PFSK-1 (cell line): Measurements from ENCODE around the gene OR6B1.

Experiments
- FOXP2 ChIP-seq: optimal IDR thresholded peaks from 2 replicates; pipeline ENCODE3; 2011; ENCODE audit warnings: borderline replicate concordance, control low read depth, inconsistent platforms; ENCODE audit not compliant: insufficient read depth; ENCODE audit errors: extremely low read length, extremely low read depth
- POLR2AphosphoS5 ChIP-seq: IDR thresholded peaks from 2 replicates; pipeline ENCODE4 v1.6.1; 2012; ENCODE audit warnings: low read depth, mild to moderate bottlenecking, control low read depth, low read length, moderate library complexity
- SIN3A ChIP-seq: IDR thresholded peaks from 2 replicates; pipeline ENCODE4 v1.6.1; 2012; ENCODE audit warnings: mild to moderate bottlenecking, low read length, moderate library complexity, borderline replicate concordance; ENCODE audit not compliant: insufficient read depth
- TAF1 ChIP-seq: IDR thresholded peaks from 2 replicates; pipeline ENCODE4 v1.6.1; 2012; ENCODE audit warnings: low read length, control low read depth, borderline replicate concordance; ENCODE audit not compliant: insufficient read depth
- TF ChIP-seq, protein P1 (sequence below), 2 experiments: IDR thresholded peaks; 2 replicates each; pipeline versions ENCODE4 v1.6.1 to v1.8.0; 2011 to 2012; ENCODE audit warnings: low read depth in 2 of 2, low read length in 2 of 2, control low read depth in 1 of 2, inconsistent platforms in 1 of 2, mild to moderate bottlenecking in 1 of 2, moderate library complexity in 1 of 2; ENCODE audit not compliant: insufficient read depth in 1 of 2

DNA sequence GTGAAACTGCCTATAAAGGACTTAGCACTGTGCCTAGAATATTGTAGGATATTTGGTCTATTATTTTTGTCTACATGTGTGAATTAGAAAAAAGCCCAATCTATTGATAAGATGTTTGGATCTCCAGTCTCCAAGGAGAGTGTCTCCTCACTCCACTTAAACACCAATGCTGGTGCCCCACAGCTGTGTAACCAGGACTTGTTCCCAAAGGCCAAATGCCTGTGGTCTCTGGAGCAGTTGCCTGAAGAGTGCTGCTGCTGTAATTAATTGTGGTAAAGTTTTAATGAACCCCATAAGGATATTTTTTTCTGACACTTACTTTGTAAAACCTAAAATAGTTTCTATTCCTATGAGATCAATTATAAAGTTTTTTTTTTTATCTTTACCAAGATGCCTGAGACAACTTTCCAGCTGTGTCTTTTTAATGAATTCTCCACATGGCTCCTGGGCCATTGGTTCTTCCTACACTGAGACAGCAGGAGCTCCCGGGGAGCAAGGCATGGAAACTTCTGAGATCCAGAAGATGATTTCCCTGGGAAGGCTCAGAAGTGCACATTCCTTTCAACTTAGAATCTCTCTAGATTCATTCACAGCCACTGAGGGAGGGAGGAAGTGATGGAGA, 37.4 kb downstream of the OR6B1 start:
- TF ChIP-seq, protein P1, sequence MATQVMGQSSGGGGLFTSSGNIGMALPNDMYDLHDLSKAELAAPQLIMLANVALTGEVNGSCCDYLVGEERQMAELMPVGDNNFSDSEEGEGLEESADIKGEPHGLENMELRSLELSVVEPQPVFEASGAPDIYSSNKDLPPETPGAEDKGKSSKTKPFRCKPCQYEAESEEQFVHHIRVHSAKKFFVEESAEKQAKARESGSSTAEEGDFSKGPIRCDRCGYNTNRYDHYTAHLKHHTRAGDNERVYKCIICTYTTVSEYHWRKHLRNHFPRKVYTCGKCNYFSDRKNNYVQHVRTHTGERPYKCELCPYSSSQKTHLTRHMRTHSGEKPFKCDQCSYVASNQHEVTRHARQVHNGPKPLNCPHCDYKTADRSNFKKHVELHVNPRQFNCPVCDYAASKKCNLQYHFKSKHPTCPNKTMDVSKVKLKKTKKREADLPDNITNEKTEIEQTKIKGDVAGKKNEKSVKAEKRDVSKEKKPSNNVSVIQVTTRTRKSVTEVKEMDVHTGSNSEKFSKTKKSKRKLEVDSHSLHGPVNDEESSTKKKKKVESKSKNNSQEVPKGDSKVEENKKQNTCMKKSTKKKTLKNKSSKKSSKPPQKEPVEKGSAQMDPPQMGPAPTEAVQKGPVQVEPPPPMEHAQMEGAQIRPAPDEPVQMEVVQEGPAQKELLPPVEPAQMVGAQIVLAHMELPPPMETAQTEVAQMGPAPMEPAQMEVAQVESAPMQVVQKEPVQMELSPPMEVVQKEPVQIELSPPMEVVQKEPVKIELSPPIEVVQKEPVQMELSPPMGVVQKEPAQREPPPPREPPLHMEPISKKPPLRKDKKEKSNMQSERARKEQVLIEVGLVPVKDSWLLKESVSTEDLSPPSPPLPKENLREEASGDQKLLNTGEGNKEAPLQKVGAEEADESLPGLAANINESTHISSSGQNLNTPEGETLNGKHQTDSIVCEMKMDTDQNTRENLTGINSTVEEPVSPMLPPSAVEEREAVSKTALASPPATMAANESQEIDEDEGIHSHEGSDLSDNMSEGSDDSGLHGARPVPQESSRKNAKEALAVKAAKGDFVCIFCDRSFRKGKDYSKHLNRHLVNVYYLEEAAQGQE (IDR thresholded peaks at IDR 0.05; ENCODE audit: insufficient read depth in 1 of 2, low read depth in 2 of 2, low read length in 2 of 2): no peak
- TF ChIP-seq POLR2AphosphoS5: no peak
- no peak for TF ChIP-seq TAF1
- no peak for TF ChIP-seq SIN3A
- no peak for TF ChIP-seq FOXP2
